Activated CD8-positive, alpha-beta T cell treated with anti-CD3 and anti-CD28 coated beads for 36 hours (primary cell): ENCODE measurements around the gene MFAP4. TPM values are rescaled to one million over a fixed set of nuclear protein-coding genes. Genes with fewer than 3 reads are reported as not detected.

Experiments used
- ATAC-seq: fragments of 200-7000 bp; cut with Tn5 transposase; one replicate; pipeline ENCODE4 v1.10.0; 2021; ENCODE audit warnings: mild to moderate bottlenecking, moderate library complexity
- CTCF ChIA-PET: fragments of 350-600 bp; sonication (Branson Sonifier 250); formaldehyde crosslinking; loops from one replicate; lab custom pipeline; 2021; ENCODE audit warnings: antibody characterized with exemption; lab: Charles Lee
- POLR2A ChIA-PET: fragments of 350-600 bp; sonication (Branson Sonifier 250); formaldehyde crosslinking; loops from one replicate; lab custom pipeline; 2021; ENCODE audit warnings: antibody characterized with exemption; lab: Charles Lee
- DNase-seq: peaks from one replicate; pipeline ENCODE4 v3.0.0-alpha.2; 2020
- H3K27ac Mint-ChIP-seq: one replicate; pipeline ENCODE4 v1.8.0; 2021; ENCODE audit warnings: mild to moderate bottlenecking, mixed read lengths
- H3K27me3 Mint-ChIP-seq: one replicate; pipeline ENCODE4 v1.8.0; 2021; ENCODE audit warnings: mixed read lengths
- H3K36me3 Mint-ChIP-seq: one replicate; pipeline ENCODE4 v1.8.0; 2021; ENCODE audit warnings: low read depth, mixed read lengths
- H3K4me1 Mint-ChIP-seq: one replicate; pipeline ENCODE4 v1.8.0; 2021; ENCODE audit warnings: low read depth, mixed read lengths
- H3K4me3 Mint-ChIP-seq: one replicate; pipeline ENCODE4 v1.8.0; 2021; ENCODE audit warnings: mild to moderate bottlenecking, moderate library complexity, mixed read lengths
- H3K9me3 Mint-ChIP-seq: one replicate; pipeline ENCODE4 v1.8.0; 2021; ENCODE audit warnings: mixed read lengths
- CTCF ChIP-seq: fragments of 200-600 bp; IDR thresholded peaks from one replicate; pipeline ENCODE4 v1.8.0; 2022; ENCODE audit warnings: antibody characterized with exemption, mild to moderate bottlenecking
- intact Hi-C: fragments of 100-400 bp; cut with micrococcal nuclease; formaldehyde crosslinking; loops from one replicate; pipeline ENCODE4 v1.10.0; 2022
- total RNA-seq, 2 experiments: library from RNA; stranded (reverse); gene quantifications; one replicate each; pipeline ENCODE4 v1.2.3, GENCODE V29; 2021

Gene MFAP4
- total RNA-seq, 2 experiments from 2014 or later, result 0.47 to 0.70 TPM

- ChIA-PET CTCF (interaction anchor here (2.3 kb wide), 1 partner anchor 55 kb away, joined by 6 read pairs; no protein-coding TSS in a partner anchor), POLR2A (interaction anchor here (1.0 kb wide), 1 partner anchor 9 kb away, joined by 3 read pairs; no protein-coding TSS in a partner anchor)
- Mint-ChIP-seq H3K27ac (no peak overlapping the region), H3K27me3 (no peaks in the 10 kb centered on the region), H3K36me3 (no peaks in the 10 kb centered on the region), H3K4me3 (no peak overlapping the region), H3K4me1 (peaks cover 8% of the 10 kb centered on the region), H3K9me3 (no peaks in the 10 kb centered on the region)
- TF ChIP-seq CTCF, result no peak
- ATAC-seq, result no peak
- no peak for DNase-seq
- intact Hi-C loops, result no loop called here
Measured at GRCh38 chr17:19392303-19392702, 5.3 kb upstream of the MFAP4 start.

GRCh38 chr17:19391432-19391831, 4.4 kb upstream of the MFAP4 start:
- intact Hi-C loops, result no loop called here
- H3K4me3 Mint-ChIP-seq, result no peak overlapping the region
- ATAC-seq (no peak), DNase-seq (no peak)
- no peak overlapping the region for H3K27ac Mint-ChIP-seq
- no peaks in the 10 kb centered on the region for H3K9me3 Mint-ChIP-seq
- peaks cover 12% of the 10 kb centered on the region for H3K4me1 Mint-ChIP-seq
- ChIA-PET POLR2A (no interaction called here), CTCF (interaction anchor here (1.5 to 2.3 kb wide), 2 partner anchors 28 to 55 kb away, joined by 4 to 6 read pairs; no protein-coding TSS in a partner anchor)
- no peaks in the 10 kb centered on the region for H3K27me3 Mint-ChIP-seq
- H3K36me3 Mint-ChIP-seq, result no peaks in the 10 kb centered on the region
- no peak for TF ChIP-seq CTCF

GRCh38 chr17:19390951-19391350, 4.0 kb upstream of the MFAP4 start:
- Mint-ChIP-seq H3K27me3 (no peaks in the 10 kb centered on the region), H3K36me3 (no peaks in the 10 kb centered on the region), H3K27ac (no peak overlapping the region), H3K9me3 (no peaks in the 10 kb centered on the region), H3K4me3 (no peak overlapping the region), H3K4me1 (peaks cover 14% of the 10 kb centered on the region)
- ChIA-PET POLR2A (interaction anchor here (1.0 kb wide), 1 partner anchor 10 kb away, joined by 3 read pairs; no protein-coding TSS in a partner anchor), CTCF (interaction anchor here (0.6 to 1.5 kb wide), 3 partner anchors 11 to 28 kb away, joined by 3 to 4 read pairs (median 4); partner anchors contain the start of gene MAPK7)
- ATAC-seq (no peak), DNase-seq (no peak)
- TF ChIP-seq CTCF, result no peak
- intact Hi-C loops, result no loop called here

- Mint-ChIP-seq H3K9me3 (no peaks in the 10 kb centered on the region), H3K4me3 (no peak overlapping the region), H3K4me1 (peaks cover 14% of the 10 kb centered on the region), H3K27me3 (no peaks in the 10 kb centered on the region), H3K27ac (no peak overlapping the region), H3K36me3 (peaks cover 6% of the 10 kb centered on the region)
- no peak for TF ChIP-seq CTCF
- intact Hi-C loops, result no loop called here
- DNase-seq (no peak), ATAC-seq (no peak)
- ChIA-PET CTCF (interaction anchor here (0.9 to 2.0 kb wide), 3 partner anchors 26 to 58 kb away, joined by 3 to 7 read pairs (median 5); partner anchors contain the start of gene B9D1), POLR2A (interaction anchor here (1.1 kb wide), 1 partner anchor 9 kb away, joined by 4 read pairs; no protein-coding TSS in a partner anchor)
Measured at GRCh38 chr17:19388791-19389785, 2.1 kb upstream of the MFAP4 start.
